Vagina (tissue), 2 donors: ENCODE data around the gene AIFM3. TPM values are rescaled to one million over a fixed set of nuclear protein-coding genes. Genes with fewer than 3 reads are reported as not detected.
"Not testable (repeated sequence)": the region's sequence is repeated elsewhere in the genome, so short reads cannot be mapped to it uniquely, and the experiment has no call there.

Source experiments
- DNase-seq, 2 donors: peaks; one replicate each; pipeline ENCODE4 v3.0.0-alpha.2; 2017; ENCODE audit errors: extremely low spot score in 2 of 2
- H3K27ac ChIP-seq: fragments of 200-600 bp; sonication (generic); one replicate; pipeline ENCODE4 v1.5.1; 2019
- H3K27me3 ChIP-seq: fragments of 200-600 bp; sonication (generic); one replicate; pipeline ENCODE4 v1.5.1; 2019
- H3K36me3 ChIP-seq, 2 donors: fragments of 200-600 bp; sonication (generic); one replicate each; pipeline ENCODE4 v1.5.1; 2017 to 2019
- H3K4me1 ChIP-seq: fragments of 200-600 bp; sonication (generic); one replicate; pipeline ENCODE4 v1.5.1; 2019
- H3K4me3 ChIP-seq, 2 donors: fragments of 200-600 bp; sonication (generic); 1 replicate in 1 of 2; 2 replicates in 1 of 2; pipeline ENCODE4 v1.5.1; 2016 to 2019
- H3K9me3 ChIP-seq: fragments of 200-600 bp; sonication (generic); one replicate; pipeline ENCODE4 v1.5.1; 2019
- POLR2A ChIP-seq, 2 donors: fragments of 450-650 bp; IDR thresholded peaks; one replicate each; pipeline ENCODE4 v1.6.1; 2017; ENCODE audit warnings: antibody characterized with exemption in 2 of 2, mild to moderate bottlenecking in 2 of 2, moderate library complexity in 2 of 2
- POLR2AphosphoS5 ChIP-seq, 2 donors: sonication (generic); formaldehyde crosslinking; IDR thresholded peaks; one replicate each; pipeline ENCODE4 v1.9.0; 2017; ENCODE audit warnings: antibody characterized with exemption in 2 of 2, mild to moderate bottlenecking in 2 of 2, low read depth in 1 of 2; ENCODE audit not compliant: insufficient read depth in 1 of 2
- intact Hi-C: fragments of 100-400 bp; cut with DNase I; formaldehyde crosslinking; loops from one replicate; pipeline ENCODE4 v1.15.1; 2023
- total RNA-seq: library from RNA; depleted of rRNA; stranded (reverse); fragments of >200 nt; gene quantifications from one replicate; pipeline ENCODE4 v1.2.3, GENCODE V29; 2016
- TF ChIP-seq, protein P1 (sequence below), 3 experiments: fragments of 450-650 bp in 2 of 3; fragments of 200-600 bp in 1 of 3; sonication (generic) in 1 of 3; IDR thresholded peaks; one replicate each; pipeline ENCODE4 v1.5.1; 2017 to 2019; ENCODE audit warnings: antibody characterized with exemption in 3 of 3, mild to moderate bottlenecking in 2 of 3, moderate library complexity in 2 of 3

AIFM3 gene
- total RNA-seq, 1 donor from 2014 or later: not detected

DNA sequence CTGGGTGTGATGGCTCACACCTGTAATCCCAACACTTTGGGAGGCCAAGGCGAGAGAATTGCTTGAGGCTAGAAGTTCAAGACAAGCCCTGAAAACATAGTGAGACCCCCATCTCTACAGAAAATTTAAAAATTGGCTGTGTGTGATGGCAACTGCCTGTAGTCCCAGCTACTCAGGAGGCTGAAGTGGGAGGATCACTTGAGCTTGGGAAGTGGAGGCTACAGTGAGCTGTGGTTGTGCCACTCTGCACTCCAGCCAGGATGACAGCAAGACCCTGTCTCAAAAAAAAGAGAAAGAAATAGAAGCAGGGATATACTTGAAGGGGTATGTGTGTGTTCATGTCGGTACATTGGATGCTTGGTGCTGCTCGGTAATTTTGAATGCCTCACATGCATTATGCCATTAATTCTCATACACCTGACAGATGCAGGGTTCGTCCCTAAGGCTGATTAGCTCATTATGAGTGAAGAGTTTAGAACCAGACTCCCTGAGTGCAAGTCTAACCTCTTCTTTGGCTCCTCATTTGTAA is 35.9 kb upstream of the AIFM3 start:
- Histone ChIP-seq H3K4me1 (peaks cover 64% of the 10 kb centered on the region), H3K36me3 (peaks cover 4 to 15% of the 10 kb centered on the region in 2 donors)
- intact Hi-C loops: no loop called here

DNA sequence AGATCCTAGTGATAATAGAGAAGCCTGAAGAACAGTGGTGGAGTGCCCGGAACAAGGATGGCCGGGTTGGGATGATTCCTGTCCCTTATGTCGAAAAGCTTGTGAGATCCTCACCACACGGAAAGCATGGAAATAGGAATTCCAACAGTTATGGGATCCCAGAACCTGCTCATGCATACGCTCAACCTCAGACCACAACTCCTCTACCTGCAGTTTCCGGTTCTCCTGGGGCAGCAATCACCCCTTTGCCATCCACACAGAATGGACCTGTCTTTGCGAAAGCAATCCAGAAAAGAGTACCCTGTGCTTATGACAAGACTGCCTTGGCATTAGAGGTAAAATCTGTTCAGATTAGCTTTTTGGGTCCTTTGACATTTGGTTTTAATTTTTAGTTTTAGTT is 33.1 kb upstream of the AIFM3 start:
- no peak overlapping the region for H3K4me3 ChIP-seq
- DNase-seq: no peak
- intact Hi-C loops: no loop called here
- TF ChIP-seq POLR2AphosphoS5 (IDR thresholded peaks at IDR 0.05; ENCODE audit: insufficient read depth in 1 of 2, low read depth in 1 of 2): no peak
- TF ChIP-seq, protein P1, sequence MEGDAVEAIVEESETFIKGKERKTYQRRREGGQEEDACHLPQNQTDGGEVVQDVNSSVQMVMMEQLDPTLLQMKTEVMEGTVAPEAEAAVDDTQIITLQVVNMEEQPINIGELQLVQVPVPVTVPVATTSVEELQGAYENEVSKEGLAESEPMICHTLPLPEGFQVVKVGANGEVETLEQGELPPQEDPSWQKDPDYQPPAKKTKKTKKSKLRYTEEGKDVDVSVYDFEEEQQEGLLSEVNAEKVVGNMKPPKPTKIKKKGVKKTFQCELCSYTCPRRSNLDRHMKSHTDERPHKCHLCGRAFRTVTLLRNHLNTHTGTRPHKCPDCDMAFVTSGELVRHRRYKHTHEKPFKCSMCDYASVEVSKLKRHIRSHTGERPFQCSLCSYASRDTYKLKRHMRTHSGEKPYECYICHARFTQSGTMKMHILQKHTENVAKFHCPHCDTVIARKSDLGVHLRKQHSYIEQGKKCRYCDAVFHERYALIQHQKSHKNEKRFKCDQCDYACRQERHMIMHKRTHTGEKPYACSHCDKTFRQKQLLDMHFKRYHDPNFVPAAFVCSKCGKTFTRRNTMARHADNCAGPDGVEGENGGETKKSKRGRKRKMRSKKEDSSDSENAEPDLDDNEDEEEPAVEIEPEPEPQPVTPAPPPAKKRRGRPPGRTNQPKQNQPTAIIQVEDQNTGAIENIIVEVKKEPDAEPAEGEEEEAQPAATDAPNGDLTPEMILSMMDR (IDR thresholded peaks at IDR 0.05): no peak
- no peak for TF ChIP-seq POLR2A (IDR thresholded peaks at IDR 0.05)
- no peaks in the 10 kb centered on the region for H3K9me3 ChIP-seq
- H3K27ac ChIP-seq: no peak overlapping the region
- H3K4me1 ChIP-seq: peaks cover 67% of the 10 kb centered on the region
- H3K36me3 ChIP-seq: peaks cover 4 to 19% of the 10 kb centered on the region in 2 donors
- no peaks in the 10 kb centered on the region for H3K27me3 ChIP-seq

More for the DNA sequence above, 35.9 kb upstream of the AIFM3 start:
- Histone ChIP-seq H3K9me3 (no peaks in the 10 kb centered on the region), H3K27ac (no peak overlapping the region), H3K27me3 (no peaks in the 10 kb centered on the region), H3K4me3 (no peak overlapping the region)
- DNase-seq: no peak
- TF ChIP-seq POLR2AphosphoS5 (IDR thresholded peaks at IDR 0.05; ENCODE audit: insufficient read depth in 1 of 2, low read depth in 1 of 2): no peak
- no peak for TF ChIP-seq POLR2A (IDR thresholded peaks at IDR 0.05)
- TF ChIP-seq, protein P1 (IDR thresholded peaks at IDR 0.05): no peak

DNA sequence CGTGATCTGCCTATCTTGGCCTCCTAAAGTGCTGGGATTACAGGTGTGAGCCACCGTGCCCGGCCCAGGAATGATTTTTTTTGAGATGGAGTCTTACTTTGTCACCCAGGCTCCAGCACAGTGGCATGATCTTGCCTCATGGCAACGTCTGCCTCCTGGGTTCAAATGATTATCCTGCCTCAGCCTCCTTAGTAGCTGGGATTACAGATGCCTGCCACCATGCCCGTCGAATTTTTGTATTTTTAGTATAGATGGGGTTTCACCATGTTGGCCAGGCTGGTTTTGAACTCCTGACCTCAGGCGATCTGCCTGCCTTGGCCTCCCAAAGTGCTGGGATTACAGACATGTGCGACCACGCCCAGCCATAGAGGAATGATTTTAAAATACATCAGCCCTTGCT is 32.0 kb upstream of the AIFM3 start:
- H3K27me3 ChIP-seq, H3K4me3 ChIP-seq, H3K9me3 ChIP-seq, intact Hi-C loops, DNase-seq, H3K27ac ChIP-seq: not testable (repeated sequence)
- Histone ChIP-seq H3K4me1 (peaks cover 74% of the 10 kb centered on the region), H3K36me3 (peaks cover 4 to 19% of the 10 kb centered on the region in 2 donors)

DNA sequence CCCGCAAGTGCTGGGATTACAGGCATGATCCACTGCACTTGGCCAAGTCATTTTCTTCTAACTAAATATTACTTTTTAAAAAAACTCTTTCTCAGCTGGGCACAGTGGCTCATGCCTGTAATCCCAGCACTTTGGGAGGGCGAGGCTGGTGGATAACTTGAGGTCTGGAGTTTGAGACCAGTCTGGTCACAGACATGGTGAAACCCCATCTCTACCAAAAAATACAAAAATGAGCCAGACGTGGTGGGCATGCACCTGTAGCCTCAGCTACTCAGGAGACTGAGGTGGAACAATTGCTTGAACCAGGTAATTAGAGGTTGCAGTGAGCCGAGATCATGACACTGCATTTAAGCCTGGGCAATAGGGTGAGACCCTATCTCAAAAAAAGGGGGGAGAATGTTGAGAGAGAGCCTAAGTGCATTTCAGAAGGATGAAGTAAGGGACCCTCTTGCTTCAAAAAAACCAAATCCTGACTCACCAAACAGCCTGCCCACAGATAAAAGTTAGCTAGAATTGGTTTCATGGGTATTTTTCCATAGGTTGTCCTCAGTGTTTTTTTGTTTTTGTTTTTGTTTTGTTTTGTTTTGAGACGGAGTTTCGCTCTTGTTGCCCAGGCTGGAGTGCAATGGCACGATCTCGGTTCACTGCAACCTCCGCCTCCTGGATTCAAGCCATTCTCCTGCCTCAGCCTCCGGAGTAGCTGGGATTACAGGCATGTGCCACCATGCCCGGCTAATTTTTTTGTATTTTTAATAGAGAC is 31.1 kb upstream of the AIFM3 start:
- DNase-seq, H3K27ac ChIP-seq, H3K27me3 ChIP-seq, H3K4me3 ChIP-seq, intact Hi-C loops, H3K9me3 ChIP-seq: not testable (repeated sequence)
- Histone ChIP-seq H3K4me1 (peaks cover 80% of the 10 kb centered on the region), H3K36me3 (peaks cover 4 to 19% of the 10 kb centered on the region in 2 donors)

DNA sequence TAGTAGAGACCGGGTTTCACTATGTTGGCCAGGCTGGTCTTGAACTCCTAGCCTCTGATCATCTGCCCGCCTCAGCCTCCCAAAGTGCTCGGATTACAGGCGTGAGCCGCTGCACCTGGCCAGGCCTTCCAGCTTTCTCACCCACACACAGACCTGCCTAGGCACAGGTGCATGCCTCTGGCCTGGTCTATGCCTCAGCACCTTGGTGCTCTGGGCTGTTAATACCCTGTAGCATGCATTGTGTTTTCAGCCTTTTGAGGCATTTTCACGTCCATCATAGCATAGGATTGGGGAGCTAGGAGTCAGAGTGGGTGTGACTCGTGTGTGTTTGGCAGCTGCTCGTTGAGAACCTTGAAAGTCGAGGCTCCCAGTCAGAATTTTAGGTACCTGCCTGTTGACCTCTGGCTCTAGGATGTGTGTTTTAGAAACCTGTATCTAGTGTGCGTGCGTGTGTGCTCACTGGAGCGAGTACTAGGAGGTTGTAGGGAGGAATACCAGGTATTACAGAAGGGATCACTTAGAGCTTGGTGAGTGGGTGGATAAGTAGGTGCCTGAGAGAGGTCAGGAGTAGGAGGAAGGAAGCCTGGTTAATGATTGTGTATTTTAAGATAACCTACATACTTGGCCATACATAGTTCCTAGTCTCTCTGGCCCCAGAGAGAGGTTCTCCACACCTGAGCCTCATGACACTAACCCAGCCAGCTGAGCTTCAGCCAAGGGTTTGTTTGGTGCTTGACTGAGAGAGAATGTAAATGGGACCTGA is 29.8 kb upstream of the AIFM3 start:
- no peaks in the 10 kb centered on the region for H3K9me3 ChIP-seq
- intact Hi-C loops: no loop called here
- no peak overlapping the region for H3K4me3 ChIP-seq
- no peak overlapping the region for H3K27ac ChIP-seq
- H3K36me3 ChIP-seq: peaks cover 4 to 19% of the 10 kb centered on the region in 2 donors
- H3K4me1 ChIP-seq: peaks cover 77% of the 10 kb centered on the region
- no peak for TF ChIP-seq POLR2AphosphoS5 (IDR thresholded peaks at IDR 0.05; ENCODE audit: insufficient read depth in 1 of 2, low read depth in 1 of 2)
- TF ChIP-seq, protein P1 (IDR thresholded peaks at IDR 0.05): no peak
- no peak for TF ChIP-seq POLR2A (IDR thresholded peaks at IDR 0.05)
- no peaks in the 10 kb centered on the region for H3K27me3 ChIP-seq
- DNase-seq: no peak
